SK-N-SH (cell line): ENCODE data around the gene POP4.

Experiments used
- ELF1 ChIP-seq: IDR thresholded peaks from 2 replicates; pipeline ENCODE4 v1.4.0; 2012
- EP300 ChIP-seq, 2 experiments: IDR thresholded peaks; 2 replicates each; pipeline versions ENCODE4 v1.4.0 to v1.6.1; 2012; ENCODE audit warnings: borderline replicate concordance in 1 of 2, low read depth in 1 of 2, low read length in 1 of 2
- FOXM1 ChIP-seq: IDR thresholded peaks from 2 replicates; pipeline ENCODE4 v1.4.0; 2012; ENCODE audit warnings: low read depth, mild to moderate bottlenecking
- JUND ChIP-seq: IDR thresholded peaks from 2 replicates; pipeline ENCODE4 v1.4.0; 2012
- MXI1 ChIP-seq: IDR thresholded peaks from 2 replicates; pipeline ENCODE4 v1.6.1; 2012; ENCODE audit warnings: mild to moderate bottlenecking, low read depth, low read length, improper control_type of control experiment
- POLR2AphosphoS5 ChIP-seq: IDR thresholded peaks from 2 replicates; pipeline ENCODE4 v1.6.1; 2012; ENCODE audit warnings: low read depth, low read length
- RFX5 ChIP-seq: IDR thresholded peaks from 2 replicates; pipeline ENCODE4 v1.6.1; 2012; ENCODE audit warnings: mild to moderate bottlenecking, improper control_type of control experiment, low read length
- SIN3A ChIP-seq: IDR thresholded peaks from 2 replicates; pipeline ENCODE4 v1.6.1; 2012; ENCODE audit warnings: low read depth, mild to moderate bottlenecking, low read length, moderate library complexity, borderline replicate concordance
- USF2 ChIP-seq: fragments of 150-350 bp; IDR thresholded peaks from 2 replicates; pipeline ENCODE4 v1.6.1; 2017; ENCODE audit warnings: antibody characterized with exemption, low read length, low read depth, borderline replicate concordance
- TF ChIP-seq, protein P1 (sequence below): fragments of 200-600 bp; sonication (generic); IDR thresholded peaks from 2 replicates; pipeline ENCODE4 v1.6.1; 2017; ENCODE audit warnings: antibody characterized with exemption, mild to moderate bottlenecking, moderate library complexity
- TF ChIP-seq, protein P2 (sequence below): IDR thresholded peaks from 2 replicates; pipeline ENCODE4; 2012

GRCh38 chr19:29603308-29603707 is 2.8 kb upstream of the POP4 start:
- no peak for TF ChIP-seq RFX5
- TF ChIP-seq, protein P1, sequence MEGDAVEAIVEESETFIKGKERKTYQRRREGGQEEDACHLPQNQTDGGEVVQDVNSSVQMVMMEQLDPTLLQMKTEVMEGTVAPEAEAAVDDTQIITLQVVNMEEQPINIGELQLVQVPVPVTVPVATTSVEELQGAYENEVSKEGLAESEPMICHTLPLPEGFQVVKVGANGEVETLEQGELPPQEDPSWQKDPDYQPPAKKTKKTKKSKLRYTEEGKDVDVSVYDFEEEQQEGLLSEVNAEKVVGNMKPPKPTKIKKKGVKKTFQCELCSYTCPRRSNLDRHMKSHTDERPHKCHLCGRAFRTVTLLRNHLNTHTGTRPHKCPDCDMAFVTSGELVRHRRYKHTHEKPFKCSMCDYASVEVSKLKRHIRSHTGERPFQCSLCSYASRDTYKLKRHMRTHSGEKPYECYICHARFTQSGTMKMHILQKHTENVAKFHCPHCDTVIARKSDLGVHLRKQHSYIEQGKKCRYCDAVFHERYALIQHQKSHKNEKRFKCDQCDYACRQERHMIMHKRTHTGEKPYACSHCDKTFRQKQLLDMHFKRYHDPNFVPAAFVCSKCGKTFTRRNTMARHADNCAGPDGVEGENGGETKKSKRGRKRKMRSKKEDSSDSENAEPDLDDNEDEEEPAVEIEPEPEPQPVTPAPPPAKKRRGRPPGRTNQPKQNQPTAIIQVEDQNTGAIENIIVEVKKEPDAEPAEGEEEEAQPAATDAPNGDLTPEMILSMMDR, result no peak
- no peak for TF ChIP-seq JUND
- TF ChIP-seq EP300 (IDR thresholded peaks at IDR 0.05; ENCODE audit: borderline replicate concordance in 1 of 2, low read depth in 1 of 2, low read length in 1 of 2), result no peak
- TF ChIP-seq, protein P2, sequence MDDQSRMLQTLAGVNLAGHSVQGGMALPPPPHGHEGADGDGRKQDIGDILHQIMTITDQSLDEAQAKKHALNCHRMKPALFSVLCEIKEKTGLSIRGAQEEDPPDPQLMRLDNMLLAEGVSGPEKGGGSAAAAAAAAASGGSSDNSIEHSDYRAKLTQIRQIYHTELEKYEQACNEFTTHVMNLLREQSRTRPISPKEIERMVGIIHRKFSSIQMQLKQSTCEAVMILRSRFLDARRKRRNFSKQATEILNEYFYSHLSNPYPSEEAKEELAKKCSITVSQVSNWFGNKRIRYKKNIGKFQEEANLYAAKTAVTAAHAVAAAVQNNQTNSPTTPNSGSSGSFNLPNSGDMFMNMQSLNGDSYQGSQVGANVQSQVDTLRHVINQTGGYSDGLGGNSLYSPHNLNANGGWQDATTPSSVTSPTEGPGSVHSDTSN, result no peak
- TF ChIP-seq POLR2AphosphoS5, result no peak
- TF ChIP-seq ELF1, result no peak
- TF ChIP-seq FOXM1, result no peak
- TF ChIP-seq USF2, result no peak
- no peak for TF ChIP-seq MXI1
- TF ChIP-seq SIN3A, result no peak
